ENCODE measurements around the gene PDGFD.

The PDGFD gene

DNA sequence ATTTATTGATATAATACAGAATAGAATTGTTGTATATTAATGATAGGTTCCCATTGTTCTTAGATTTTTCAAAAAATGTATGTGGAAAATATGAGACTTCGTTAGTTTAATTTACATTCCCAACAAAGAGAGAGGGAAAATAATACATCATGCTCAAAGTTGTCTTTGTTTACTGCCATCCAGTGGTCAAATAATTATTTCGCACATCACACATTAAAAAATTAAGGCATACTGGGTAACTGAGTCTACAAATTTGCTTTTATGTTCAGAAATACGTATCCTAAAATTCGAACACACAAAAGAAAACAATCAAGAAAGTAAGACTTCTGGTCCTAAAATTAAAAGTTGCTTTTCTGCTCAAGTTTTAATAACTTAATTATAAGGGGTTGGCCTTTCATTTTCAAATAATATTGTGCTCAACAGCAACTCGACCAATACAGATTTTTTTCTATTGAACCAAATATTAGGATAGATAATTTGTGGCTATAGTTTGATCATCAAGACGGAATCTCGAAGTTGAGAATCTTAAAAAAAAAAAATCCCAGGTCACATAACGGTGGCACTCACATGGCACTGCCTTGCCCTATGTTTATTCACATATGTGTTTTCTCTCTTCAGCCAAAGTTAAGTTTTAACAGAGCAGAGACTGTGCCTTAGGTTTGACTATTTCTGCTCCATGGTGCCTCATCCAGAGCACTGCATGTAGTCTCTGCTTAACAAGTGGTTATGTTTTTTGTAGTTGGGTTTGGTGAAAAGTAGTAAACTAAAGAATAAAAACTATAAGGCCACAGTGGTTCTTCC, 12.3 kb downstream of the PDGFD start:
- peak; percentile 42 for TF ChIP-seq CTCF (conservative IDR thresholded peaks at IDR 0.05; ENCODE audit: low read depth)
- peak; percentile 20 for DNase-seq (ENCODE audit: low spot score)
- ChIA-PET CTCF (interaction anchor here (0.6 to 1.2 kb wide), 2 partner anchors 469 to 1787 kb away, joined by 3 to 4 read pairs; no protein-coding TSS in a partner anchor), POLR2A (ENCODE audit: low non-redundant PET) (no interaction called here)
- no peak overlapping the region for H3K27ac ChIP-seq

- POLR2A ChIA-PET (ENCODE audit: low non-redundant PET): no interaction called here
Measured at GRCh38 chr11:104148706-104149105, 15.2 kb downstream of the PDGFD start.

DNA sequence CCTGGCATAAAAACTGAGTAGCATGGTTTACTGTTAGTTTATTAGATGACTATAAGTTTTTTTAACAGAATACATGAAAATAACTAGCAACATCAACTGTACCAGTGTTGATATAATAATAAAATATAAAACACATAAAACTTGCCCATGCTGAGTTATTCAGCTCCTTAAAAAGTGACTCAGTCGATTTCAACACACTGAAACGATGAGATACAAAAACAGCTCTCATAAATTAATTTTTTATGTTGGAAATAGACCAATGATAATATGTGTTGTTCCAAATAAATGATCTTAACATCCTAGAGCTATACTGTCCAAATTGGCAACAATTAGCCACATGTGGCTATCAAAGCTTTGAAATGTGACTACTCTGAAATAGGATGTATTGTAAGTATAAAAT, 15.9 kb downstream of the PDGFD start:
- TF ChIP-seq CTCF (conservative IDR thresholded peaks at IDR 0.05; ENCODE audit: low read depth): no peak
- CTCF ChIA-PET: interaction anchor here (0.6 to 0.7 kb wide), 3 partner anchors 220 to 546 kb away, joined by 3 read pairs; no protein-coding TSS in a partner anchor
- POLR2A ChIA-PET (ENCODE audit: low non-redundant PET): no interaction called here
- DNase-seq (ENCODE audit: low spot score): no peak
- H3K27ac ChIP-seq: no peak overlapping the region

More at GRCh38 chr11:104148706-104149105, 15.2 kb downstream of the PDGFD start:
- TF ChIP-seq CTCF (conservative IDR thresholded peaks at IDR 0.05; ENCODE audit: low read depth): no peak
- DNase-seq (ENCODE audit: low spot score): no peak
- CTCF ChIA-PET: interaction anchor here (0.6 to 1.2 kb wide), 2 partner anchors 221 to 466 kb away, joined by 3 read pairs; no protein-coding TSS in a partner anchor
- H3K27ac ChIP-seq: no peak overlapping the region

GRCh38 chr11:104146943-104147342, 17.0 kb downstream of the PDGFD start:
- CTCF ChIA-PET: interaction anchor here (0.7 kb wide), 2 partner anchors 11 to 459 kb away, joined by 3 read pairs; no protein-coding TSS in a partner anchor

DNA sequence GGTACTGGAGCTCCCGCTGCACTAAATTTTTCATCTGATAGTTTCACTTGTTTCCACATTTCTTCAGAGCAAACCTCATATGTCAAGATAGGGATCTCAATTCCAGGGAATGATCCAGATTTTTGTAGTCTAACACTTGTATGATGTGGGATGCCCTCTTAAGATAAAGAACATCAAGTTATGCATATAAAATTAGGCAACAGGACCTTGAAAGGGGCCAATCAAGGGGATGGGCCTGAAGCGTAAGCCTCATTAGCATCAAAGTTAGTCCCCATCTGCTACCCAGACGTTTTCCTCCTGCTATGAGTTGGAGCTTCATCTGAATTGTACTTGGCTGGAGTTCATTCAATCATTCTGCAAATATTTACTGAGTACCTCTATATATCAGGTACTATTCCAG, 17.5 kb downstream of the PDGFD start:
- CTCF ChIA-PET: no interaction called here
- TF ChIP-seq CTCF (conservative IDR thresholded peaks at IDR 0.05; ENCODE audit: low read depth): no peak

More at GRCh38 chr11:104146943-104147342, 17.0 kb downstream of the PDGFD start:
- no peak overlapping the region for H3K27ac ChIP-seq
- DNase-seq (ENCODE audit: low spot score): no peak
- POLR2A ChIA-PET (ENCODE audit: low non-redundant PET): no interaction called here
- TF ChIP-seq CTCF (conservative IDR thresholded peaks at IDR 0.05; ENCODE audit: low read depth): no peak

DNA sequence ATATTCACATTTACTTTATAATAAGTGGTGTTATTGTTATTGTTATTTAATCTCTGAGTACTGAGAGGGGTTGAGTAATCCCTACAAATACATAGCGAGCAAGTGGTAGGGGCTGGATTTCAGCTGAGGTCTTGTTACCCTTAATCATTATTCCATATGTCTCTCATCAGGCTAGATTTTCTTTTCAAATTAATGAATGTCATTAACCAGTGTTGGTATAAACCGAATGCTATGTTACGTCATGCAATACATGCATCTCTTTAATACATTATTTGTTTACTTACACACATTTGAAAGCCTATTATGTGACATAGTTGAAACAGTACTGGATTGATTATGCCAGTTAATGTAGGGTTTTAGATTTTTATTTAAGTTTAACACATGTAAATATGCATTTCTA, 18.9 kb downstream of the PDGFD start:
- no peak for TF ChIP-seq CTCF (conservative IDR thresholded peaks at IDR 0.05; ENCODE audit: low read depth)
- DNase-seq (ENCODE audit: low spot score): no peak
- no peak overlapping the region for H3K27ac ChIP-seq
- POLR2A ChIA-PET (ENCODE audit: low non-redundant PET): no interaction called here
- CTCF ChIA-PET: no interaction called here

More for the DNA sequence above, 17.5 kb downstream of the PDGFD start:
- POLR2A ChIA-PET (ENCODE audit: low non-redundant PET): no interaction called here
- no peak overlapping the region for H3K27ac ChIP-seq
- no peak for DNase-seq (ENCODE audit: low spot score)
